GM21447 (cell line): Measurements from ENCODE around the gene MROH2A.
"Not testable (repeated sequence)": the region's sequence is repeated elsewhere in the genome, so short reads cannot be mapped to it uniquely, and the experiment has no call there.

Experiments
- ATAC-seq: cut with Tn5 transposase; IDR thresholded peaks from one replicate; pipeline ENCODE4 v1.9.1; 2021; ENCODE audit not compliant: unreplicated experiment

MROH2A gene

GRCh38 chr2:233853353-233853752 is 75.2 kb downstream of the MROH2A start:
- ATAC-seq, result no peak

GRCh38 chr2:233853883-233854240 is 75.7 kb downstream of the MROH2A start:
- no peak for ATAC-seq

- peak; percentile 97 for ATAC-seq
These were observed 76.3 kb downstream of the MROH2A start, which contains the start of gene HJURP for GRCh38 chr2:233854241-233854981. HJURP (minus strand) TSS chr2:233854535; CDS start chr2:233854500, 35 bp downstream.

- ATAC-seq, result no peak
These were observed 77.2 kb downstream of the MROH2A start for GRCh38 chr2:233855345-233855744.

GRCh38 chr2:233856184-233856583 is 78.1 kb downstream of the MROH2A start:
- ATAC-seq, result no peak

- no peak for ATAC-seq
These were observed 79.5 kb downstream of the MROH2A start for GRCh38 chr2:233857511-233858141.

- ATAC-seq, result no peak
These were observed 80.2 kb downstream of the MROH2A start for GRCh38 chr2:233858331-233858730.

- ATAC-seq, result no peak
These were observed 84.2 kb downstream of the MROH2A start for GRCh38 chr2:233862261-233862768.

GRCh38 chr2:233865838-233866237 is 87.7 kb downstream of the MROH2A start:
- no peak for ATAC-seq

- no peak for ATAC-seq
These were observed 88.3 kb downstream of the MROH2A start for GRCh38 chr2:233866479-233866878.

GRCh38 chr2:233867993-233868532 is 89.9 kb downstream of the MROH2A start, which contains the start of gene MSL3B:
MSL3B (minus strand) TSS chr2:233868386.
- ATAC-seq, result no peak

GRCh38 chr2:233871432-233871831 is 93.3 kb downstream of the MROH2A start:
- ATAC-seq, result no peak

- ATAC-seq, result not testable (repeated sequence)
These were observed 94.0 kb downstream of the MROH2A start for GRCh38 chr2:233872125-233872524.

- no peak for ATAC-seq
These were observed 104.2 kb downstream of the MROH2A start for GRCh38 chr2:233882353-233882752.
